HG02642 (cell line): ENCODE data around the gene CCDC54.
A peak's percentile ranks its signal among the peaks of the same experiment; 100 is the strongest.

Experiments
- ATAC-seq: cut with Tn5 transposase; IDR thresholded peaks from one replicate; pipeline ENCODE4 v1.9.1; 2021; ENCODE audit warnings: mild to moderate bottlenecking; ENCODE audit not compliant: unreplicated experiment, poor library complexity

CCDC54 gene

GRCh38 chr3:107387555-107387954, 10.3 kb downstream of the CCDC54 start:
- no peak for ATAC-seq

GRCh38 chr3:107392549-107393165, 15.4 kb downstream of the CCDC54 start:
- no peak for ATAC-seq

- ATAC-seq = no peak
Observed at GRCh38 chr3:107394502-107394901, 17.3 kb downstream of the CCDC54 start.

- no peak for ATAC-seq
Observed at GRCh38 chr3:107395066-107395465, 17.8 kb downstream of the CCDC54 start.

DNA sequence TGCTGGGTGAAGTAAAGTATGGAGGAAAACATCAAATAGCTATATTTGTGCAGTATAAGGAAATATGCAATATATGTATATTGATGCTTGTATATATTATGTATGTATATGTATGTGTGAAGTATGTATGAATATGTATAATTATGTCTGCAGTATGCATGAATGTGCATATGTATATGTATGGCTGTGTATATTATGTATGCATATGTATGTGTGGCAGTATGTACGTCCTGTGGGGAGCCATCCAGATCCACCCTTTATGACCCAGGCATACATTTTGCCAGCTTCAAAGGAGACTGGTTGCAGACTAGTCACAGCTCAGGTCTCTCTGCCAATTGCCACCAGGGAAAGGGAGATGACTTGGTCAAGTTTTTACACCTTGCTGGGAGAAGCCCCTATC, 24.1 kb downstream of the CCDC54 start:
- no peak for ATAC-seq

- ATAC-seq = no peak
Observed at GRCh38 chr3:107402214-107402613, 25.0 kb downstream of the CCDC54 start.

DNA sequence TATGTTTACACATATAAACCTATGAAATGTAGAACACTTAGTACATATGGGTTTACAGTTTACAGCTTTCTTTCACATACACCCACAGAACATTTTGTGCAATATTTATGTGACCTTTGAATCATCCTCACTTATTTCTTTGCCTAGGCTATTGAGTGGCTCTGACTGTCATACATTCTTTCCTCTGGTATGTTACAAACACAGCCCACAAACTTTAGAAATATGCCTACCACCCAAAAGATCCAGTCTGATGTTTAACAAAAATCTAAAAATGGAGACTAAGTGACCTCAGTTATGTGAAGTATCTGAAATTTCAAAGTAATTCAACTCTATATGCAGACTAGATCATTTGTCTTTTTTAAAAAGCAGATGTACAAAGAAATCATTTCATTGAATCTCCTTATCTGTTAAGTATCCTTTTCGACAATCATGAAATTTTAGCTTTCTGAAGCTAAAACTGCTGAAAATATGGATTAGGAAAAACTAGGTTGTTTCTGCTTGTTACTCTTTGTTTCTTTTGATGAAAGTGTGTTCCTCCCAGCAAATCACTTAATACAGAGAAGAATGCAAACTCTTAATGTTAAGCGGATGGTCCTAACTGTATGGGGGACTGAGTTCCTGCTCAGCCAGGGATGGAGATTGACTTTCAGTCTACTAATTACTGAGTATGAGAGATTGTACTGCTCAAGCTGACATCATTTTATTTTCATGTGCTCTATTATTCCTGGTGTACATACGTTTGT, 27.7 kb downstream of the CCDC54 start:
- no peak for ATAC-seq

- ATAC-seq = no peak
Observed at GRCh38 chr3:107407355-107407754, 30.1 kb downstream of the CCDC54 start.

- no peak for ATAC-seq
Observed at GRCh38 chr3:107408513-107408912, 31.3 kb downstream of the CCDC54 start.

DNA sequence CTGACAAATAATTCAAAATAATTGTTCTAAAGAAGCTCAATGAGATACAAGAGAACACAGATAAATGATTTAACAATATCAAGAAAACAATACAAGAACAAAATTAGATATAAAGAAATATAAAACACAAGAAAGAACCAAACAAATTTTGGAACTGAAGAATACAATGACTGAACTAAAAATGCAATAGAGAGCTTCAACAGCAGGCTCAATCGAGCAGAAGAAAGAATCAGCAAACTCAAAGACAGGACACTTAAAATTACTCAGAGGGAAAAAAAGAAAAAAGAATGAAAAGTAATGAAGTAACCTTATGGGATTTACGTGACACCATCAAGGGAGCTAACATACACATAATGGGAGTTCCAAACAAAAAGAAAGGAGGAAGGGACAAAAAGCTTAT, 32.1 kb downstream of the CCDC54 start:
- no peak for ATAC-seq

DNA sequence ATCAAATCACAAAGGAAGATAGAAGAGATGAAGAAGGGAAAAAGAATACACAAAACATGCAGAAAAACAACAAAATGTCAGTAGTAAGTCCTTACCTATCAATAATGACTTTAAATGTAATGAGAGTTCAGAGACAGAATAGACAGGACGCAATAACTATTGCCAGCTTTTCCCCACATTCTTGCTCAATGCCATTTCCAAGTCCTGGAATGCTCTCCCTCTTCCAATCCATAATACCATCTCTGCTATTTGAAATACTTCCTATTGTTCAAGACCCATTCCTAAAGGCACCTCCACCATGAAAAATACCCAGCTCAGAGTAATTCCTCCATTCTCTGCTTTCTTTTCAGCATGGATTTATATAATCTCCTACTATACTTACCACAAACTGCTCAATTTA, 33.4 kb downstream of the CCDC54 start:
- ATAC-seq = no peak

GRCh38 chr3:107411056-107411455, 33.8 kb downstream of the CCDC54 start:
- no peak for ATAC-seq

GRCh38 chr3:107411779-107412178, 34.5 kb downstream of the CCDC54 start:
- no peak for ATAC-seq

GRCh38 chr3:107412376-107412775, 35.1 kb downstream of the CCDC54 start:
- no peak for ATAC-seq

DNA sequence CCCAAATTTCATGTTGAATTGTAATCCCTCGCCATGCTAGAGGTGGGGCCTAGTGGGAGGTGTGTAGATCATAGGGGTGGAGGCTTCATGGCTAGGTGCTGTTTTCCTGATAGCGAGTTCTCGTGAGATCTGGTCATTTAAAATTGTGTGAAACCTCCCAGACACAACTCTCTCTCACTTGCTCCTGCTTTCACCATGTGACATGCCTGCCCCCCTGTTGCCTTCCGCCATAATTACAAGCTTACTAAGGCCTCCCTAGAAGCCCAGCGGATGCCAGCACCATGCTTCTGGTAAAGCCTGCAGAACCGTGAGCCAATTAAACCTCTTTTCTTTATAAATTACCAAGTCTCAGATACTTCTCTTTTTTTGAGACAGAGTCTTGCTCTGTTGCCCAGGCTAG, 36.0 kb downstream of the CCDC54 start:
- ATAC-seq = no peak

DNA sequence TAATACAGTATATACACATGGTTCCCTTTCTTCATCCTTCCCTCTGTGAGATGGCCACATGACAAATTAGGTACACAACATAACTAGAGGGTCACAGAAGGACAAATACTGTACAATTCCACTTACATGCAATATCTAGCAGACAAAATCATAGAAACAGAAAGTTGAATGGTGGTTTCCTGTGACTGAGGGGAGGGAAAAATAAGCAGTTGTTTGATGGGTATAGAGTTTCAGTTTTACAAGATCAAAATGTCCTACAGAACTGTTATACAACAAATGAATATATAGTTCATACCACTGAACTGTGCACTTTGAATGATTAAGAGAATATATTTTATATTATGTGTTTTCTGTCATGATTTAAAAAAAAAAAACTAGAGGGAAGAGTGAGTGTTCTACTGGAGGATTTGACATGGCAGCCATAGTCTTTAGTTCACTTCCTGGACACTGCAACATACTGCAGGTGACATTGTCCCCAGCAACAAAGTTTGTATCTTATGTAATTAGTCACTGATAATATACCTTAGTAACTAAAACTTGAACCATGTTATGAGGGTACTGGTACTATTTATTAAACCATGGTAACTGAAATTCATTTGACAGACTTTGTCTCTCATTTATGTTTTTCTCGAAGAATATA, 37.2 kb downstream of the CCDC54 start:
- peak; percentile 79 for ATAC-seq

GRCh38 chr3:107416138-107416537, 38.9 kb downstream of the CCDC54 start:
- peak; percentile 48 for ATAC-seq

- no peak for ATAC-seq
Observed at GRCh38 chr3:107416886-107417285, 39.6 kb downstream of the CCDC54 start.

GRCh38 chr3:107421170-107421792, 44.0 kb downstream of the CCDC54 start:
- peak; percentile 90 for ATAC-seq

DNA sequence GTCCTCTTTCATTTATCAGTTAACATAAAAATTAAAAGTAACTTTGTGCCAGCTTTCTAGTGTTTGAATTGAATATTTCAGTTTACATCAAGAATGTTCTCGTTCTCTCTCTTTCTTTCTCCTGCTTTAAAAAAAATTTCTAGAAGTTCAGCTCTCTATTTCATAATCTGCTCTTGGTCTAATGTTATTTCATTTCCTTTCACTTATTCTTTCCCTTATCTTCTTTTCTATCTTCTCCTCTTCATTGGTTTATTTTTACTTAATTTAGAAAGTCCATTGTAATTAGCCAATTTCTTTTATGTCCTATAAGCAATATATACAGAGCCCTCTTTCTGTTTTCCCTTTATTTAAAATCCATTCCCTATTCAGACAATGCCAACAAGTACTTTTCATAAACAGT, 44.6 kb downstream of the CCDC54 start:
- no peak for ATAC-seq

DNA sequence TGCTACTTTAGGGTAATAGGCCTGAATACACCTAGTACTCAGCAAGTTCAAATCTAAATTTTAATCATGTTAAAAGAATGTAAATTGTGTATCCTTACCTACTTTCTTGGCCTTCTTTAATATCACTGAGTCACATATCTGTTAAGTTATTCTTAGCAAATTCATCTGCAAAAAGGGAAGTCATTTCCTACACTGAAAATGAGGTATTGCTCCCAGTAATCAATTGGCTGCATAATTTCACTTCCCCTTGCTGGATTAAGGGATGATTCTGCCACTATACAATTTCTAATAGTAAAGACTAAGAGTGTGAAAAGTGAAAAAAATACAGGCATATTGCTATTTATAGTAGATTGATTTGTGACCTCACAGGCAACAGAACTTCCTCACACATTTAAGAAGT, 47.8 kb downstream of the CCDC54 start:
- no peak for ATAC-seq
